NCI-H1930 (cell line): ENCODE data around the gene PDZD2.

Experiments
- DNase-seq, 2 experiments: peaks; one replicate each; lab custom pipeline; 2025; lab: John Stamatoyannopoulos, UW

The PDZD2 gene

GRCh38 chr5:31824869-31825517, 186.1 kb downstream of the PDZD2 start:
- no peak for DNase-seq

GRCh38 chr5:31825518-31826068, 186.7 kb downstream of the PDZD2 start:
- DNase-seq, result peak; percentile 10 to 45

- DNase-seq, result no peak
These were observed 188.9 kb downstream of the PDZD2 start for GRCh38 chr5:31827867-31828266.

GRCh38 chr5:31832966-31833365, 194.0 kb downstream of the PDZD2 start:
- DNase-seq, result no peak

- no peak for DNase-seq
These were observed 194.8 kb downstream of the PDZD2 start for GRCh38 chr5:31833710-31834109.

GRCh38 chr5:31844622-31845345, 205.9 kb downstream of the PDZD2 start:
- no peak for DNase-seq

- no peak for DNase-seq
These were observed 206.4 kb downstream of the PDZD2 start for GRCh38 chr5:31845361-31845760.

- DNase-seq, result no peak
These were observed 208.0 kb downstream of the PDZD2 start for GRCh38 chr5:31846934-31847333.

GRCh38 chr5:31847354-31847753, 208.4 kb downstream of the PDZD2 start:
- no peak for DNase-seq

- no peak for DNase-seq
These were observed 212.2 kb downstream of the PDZD2 start for GRCh38 chr5:31850981-31851689.

GRCh38 chr5:31853398-31854135, 214.6 kb downstream of the PDZD2 start:
- no peak for DNase-seq

GRCh38 chr5:31854181-31855133, 215.5 kb downstream of the PDZD2 start:
- no peak for DNase-seq

GRCh38 chr5:31855134-31856040, 216.5 kb downstream of the PDZD2 start:
- no peak for DNase-seq

- DNase-seq, result no peak
These were observed 220.2 kb downstream of the PDZD2 start for GRCh38 chr5:31859096-31859495.

- no peak for DNase-seq
These were observed 221.3 kb downstream of the PDZD2 start for GRCh38 chr5:31860278-31860677.

- no peak for DNase-seq
These were observed 221.9 kb downstream of the PDZD2 start for GRCh38 chr5:31860726-31861433.

- no peak for DNase-seq
These were observed 222.7 kb downstream of the PDZD2 start for GRCh38 chr5:31861601-31862000.

GRCh38 chr5:31863991-31864411, 225.1 kb downstream of the PDZD2 start:
- no peak for DNase-seq

GRCh38 chr5:31866166-31866565, 227.2 kb downstream of the PDZD2 start:
- no peak for DNase-seq
